Stimulated activated CD8-positive, alpha-beta memory T cell treated with anti-CD3 and anti-CD28 coated beads, Interleukin-15, amount 100 ng/mL, for 48 hours (primary cell): ENCODE measurements around the gene PPP3CB.

Source experiments
- DNase-seq, 2 donors: peaks; one replicate each; pipeline ENCODE4 v3.0.0-alpha.2; 2020; ENCODE audit warnings: low read depth in 2 of 2

PPP3CB gene

GRCh38 chr10:73480158-73480557 lies 15.7 kb downstream of the PPP3CB start:
- no peak for DNase-seq

GRCh38 chr10:73478636-73479035 lies 17.2 kb downstream of the PPP3CB start:
- no peak for DNase-seq

GRCh38 chr10:73471226-73471625 lies 24.6 kb downstream of the PPP3CB start:
- DNase-seq: no peak

- no peak for DNase-seq
Measured at GRCh38 chr10:73469579-73469978, 26.2 kb downstream of the PPP3CB start.

GRCh38 chr10:73467206-73467605 lies 28.6 kb downstream of the PPP3CB start:
- DNase-seq: no peak

- DNase-seq: no peak
Measured at GRCh38 chr10:73465978-73466726, 29.7 kb downstream of the PPP3CB start.

GRCh38 chr10:73460897-73461296 lies 34.9 kb downstream of the PPP3CB start:
- DNase-seq: no peak

GRCh38 chr10:73459683-73460314 lies 36.0 kb downstream of the PPP3CB start:
- no peak for DNase-seq

- DNase-seq: no peak
Measured at GRCh38 chr10:73456187-73456890, 39.5 kb downstream of the PPP3CB start.

- no peak for DNase-seq
Measured at GRCh38 chr10:73449113-73449512, 46.7 kb downstream of the PPP3CB start.

GRCh38 chr10:73448384-73448783 lies 47.4 kb downstream of the PPP3CB start:
- no peak for DNase-seq

GRCh38 chr10:73446926-73447325 lies 48.9 kb downstream of the PPP3CB start:
- DNase-seq: no peak

- no peak for DNase-seq
Measured at GRCh38 chr10:73444457-73444856, 51.4 kb downstream of the PPP3CB start.

- DNase-seq: no peak
Measured at GRCh38 chr10:73439605-73440312, 56.1 kb downstream of the PPP3CB start.

- DNase-seq: no peak
Measured at GRCh38 chr10:73439055-73439454, 56.8 kb downstream of the PPP3CB start.

GRCh38 chr10:73433538-73433867 lies 62.3 kb downstream of the PPP3CB start, which contains the start of gene MSS51:
MSS51 (minus strand) TSS chr10:73433561; CDS start chr10:73428284, 5,277 bp downstream.
- no peak for DNase-seq

GRCh38 chr10:73432646-73433537 lies 62.9 kb downstream of the PPP3CB start:
- no peak for DNase-seq

GRCh38 chr10:73426318-73426717 lies 69.5 kb downstream of the PPP3CB start:
- DNase-seq: no peak

- DNase-seq: no peak
Measured at GRCh38 chr10:73424478-73424877, 71.3 kb downstream of the PPP3CB start.

GRCh38 chr10:73423309-73423708 lies 72.5 kb downstream of the PPP3CB start:
- DNase-seq: no peak

- DNase-seq: no peak
Measured at GRCh38 chr10:73416571-73416970, 79.3 kb downstream of the PPP3CB start.
